GM18519 (cell line): ENCODE measurements around the gene OTX1.

Experiments
- ATAC-seq: cut with Tn5 transposase; IDR thresholded peaks from one replicate; pipeline ENCODE4 v1.9.1; 2021; ENCODE audit warnings: mild to moderate bottlenecking, moderate library complexity; ENCODE audit not compliant: unreplicated experiment, low FRiP score

OTX1 gene

GRCh38 chr2:63046552-63046951 is 4.1 kb upstream of the OTX1 start:
- ATAC-seq, result no peak

- no peak for ATAC-seq
Measured at GRCh38 chr2:63046961-63047320, 3.7 kb upstream of the OTX1 start.

- no peak for ATAC-seq
Measured at GRCh38 chr2:63047321-63048279, 3.0 kb upstream of the OTX1 start.

GRCh38 chr2:63048367-63049171 is 2.1 kb upstream of the OTX1 start:
- ATAC-seq, result no peak

GRCh38 chr2:63049211-63049969 is 1.2 kb upstream of the OTX1 start:
- ATAC-seq, result no peak

- ATAC-seq, result no peak
Measured at GRCh38 chr2:63049970-63050333, 678 bp upstream of the OTX1 start.

- no peak for ATAC-seq
Measured at GRCh38 chr2:63051042-63051794, 588 bp downstream of the OTX1 start.

- no peak for ATAC-seq
Measured at GRCh38 chr2:63051795-63052333, 1.2 kb downstream of the OTX1 start.

- no peak for ATAC-seq
Measured at GRCh38 chr2:63052411-63053080, 1.9 kb downstream of the OTX1 start.

GRCh38 chr2:63053081-63053888 is 2.7 kb downstream of the OTX1 start:
- ATAC-seq, result no peak

GRCh38 chr2:63053889-63054602 is 3.4 kb downstream of the OTX1 start:
- ATAC-seq, result no peak

- no peak for ATAC-seq
Measured at GRCh38 chr2:63054841-63055225, 4.2 kb downstream of the OTX1 start.

GRCh38 chr2:63055226-63056106 is 4.8 kb downstream of the OTX1 start:
- no peak for ATAC-seq

GRCh38 chr2:63056107-63057050 is 5.7 kb downstream of the OTX1 start:
- no peak for ATAC-seq

- ATAC-seq, result no peak
Measured at GRCh38 chr2:63057249-63058143, 6.9 kb downstream of the OTX1 start.
